Fibroblast of upper back skin (primary cell): ENCODE measurements around the gene SIAH3.

Experiments used
- DNase-seq: peaks from one replicate; pipeline ENCODE4 v3.0.0-alpha.2; 2013

The SIAH3 gene

GRCh38 chr13:45817833-45818232 is 33.7 kb downstream of the SIAH3 start:
- no peak for DNase-seq

- DNase-seq, result no peak
Measured at GRCh38 chr13:45816427-45816826, 35.1 kb downstream of the SIAH3 start.

GRCh38 chr13:45812695-45813372 is 38.7 kb downstream of the SIAH3 start:
- DNase-seq, result no peak

GRCh38 chr13:45811891-45812694 is 39.5 kb downstream of the SIAH3 start:
- no peak for DNase-seq

GRCh38 chr13:45809801-45810394 is 41.7 kb downstream of the SIAH3 start:
- DNase-seq, result no peak

- no peak for DNase-seq
Measured at GRCh38 chr13:45808925-45809324, 42.6 kb downstream of the SIAH3 start.

- DNase-seq, result peak; percentile 72
Measured at GRCh38 chr13:45807520-45808099, 43.9 kb downstream of the SIAH3 start.

GRCh38 chr13:45800485-45800884 is 51.1 kb downstream of the SIAH3 start:
- no peak for DNase-seq

- DNase-seq, result no peak
Measured at GRCh38 chr13:45799451-45799850, 52.1 kb downstream of the SIAH3 start.

- DNase-seq, result no peak
Measured at GRCh38 chr13:45798851-45799250, 52.7 kb downstream of the SIAH3 start.

- DNase-seq, result no peak
Measured at GRCh38 chr13:45796426-45797235, 54.9 kb downstream of the SIAH3 start.

GRCh38 chr13:45792827-45793303 is 58.7 kb downstream of the SIAH3 start:
- DNase-seq, result no peak

GRCh38 chr13:45788011-45788410 is 63.5 kb downstream of the SIAH3 start:
- no peak for DNase-seq

GRCh38 chr13:45787346-45787745 is 64.2 kb downstream of the SIAH3 start:
- no peak for DNase-seq

GRCh38 chr13:45786293-45786920 is 65.1 kb downstream of the SIAH3 start:
- no peak for DNase-seq

- no peak for DNase-seq
Measured at GRCh38 chr13:45784755-45785675, 66.5 kb downstream of the SIAH3 start.

GRCh38 chr13:45783346-45784043 is 68.1 kb downstream of the SIAH3 start:
- DNase-seq, result no peak

GRCh38 chr13:45782327-45783045 is 69.1 kb downstream of the SIAH3 start:
- DNase-seq, result no peak

- peak; percentile 14 for DNase-seq
Measured at GRCh38 chr13:45781553-45782326, 69.8 kb downstream of the SIAH3 start.
